K562 (cell line): Measurements from ENCODE around the gene CNOT6. TPM values are rescaled to one million over a fixed set of nuclear protein-coding genes. Genes with fewer than 3 reads are reported as not detected.

Source experiments
- ATAC-seq: fragments of 200-7000 bp; cut with Tn5 transposase; 3 replicates; pipeline ENCODE4 v1.9.1; 2020; ENCODE audit warnings: moderate library complexity
- BruUV-seq: library from RNA; stranded (reverse); fragments of 400-500 nt; replicated peaks from 2 replicates; lab custom pipeline; 2021; lab: Mats Ljungman, UMichigan
- CTCF ChIA-PET: fragments of 300-600 bp; formaldehyde crosslinking; extraction: SDS; loops from one replicate; lab custom pipeline; 2021; ENCODE audit warnings: low intra/inter-chr PET ratio; lab: Yijun Ruan, JAX
- POLR2A ChIA-PET: fragments of 300-600, 350-650 bp; sonication (Branson Sonifier 250); formaldehyde crosslinking; extraction: SDS; loops from one replicate; lab custom pipeline; 2021; ENCODE audit warnings: antibody characterized with exemption, inconsistent platforms; lab: Yijun Ruan, JAX
- DNase-seq, 4 experiments: peaks; one replicate each; pipeline versions ENCODE4 v3.0.0 to v3.0.0-alpha.2; 2011 to 2018; ENCODE audit warnings: low spot score in 3 of 4, mixed read lengths in 3 of 4; ENCODE audit errors: extremely low read depth in 1 of 4
- FAIRE-seq: peaks from 2 replicates; lab custom pipeline; 2011; peaks lifted over from hg19 to GRCh38; lab: Jason Lieb, UNC
- H2AFZ ChIP-seq: 2 replicates; pipeline ENCODE4 v1.6.0; 2011; ENCODE audit warnings: low read depth, low read length, control low read depth, inconsistent platforms
- H3K27ac ChIP-seq: fragments of 200-600 bp; 3 replicates; pipeline ENCODE4 v1.8.0; 2011; ENCODE audit warnings: low read depth, mild to moderate bottlenecking, control low read depth, inconsistent platforms, low read length, moderate library complexity, mixed read lengths; ENCODE audit errors: extremely low read depth
- H3K27me3 ChIP-seq, 2 experiments: fragments of 300-600 bp in 1 of 2; 2 replicates in 1 of 2; 3 replicates in 1 of 2; pipeline versions ENCODE4 v1.6.0 to v1.8.0; 2011; ENCODE audit warnings: inconsistent platforms in 2 of 2, low read length in 2 of 2, mild to moderate bottlenecking in 1 of 2, mixed read lengths in 1 of 2, moderate library complexity in 1 of 2; ENCODE audit not compliant: control insufficient read depth in 2 of 2, insufficient read depth in 2 of 2
- H3K36me3 ChIP-seq: fragments of 300-600 bp; 3 replicates; pipeline ENCODE4 v1.8.0; 2011; ENCODE audit warnings: mild to moderate bottlenecking, low read length, inconsistent platforms; ENCODE audit not compliant: control insufficient read depth, insufficient read depth
- H3K4me1 ChIP-seq, 2 experiments: fragments of 200-600 bp in 1 of 2; replicated peaks in 1 of 2; 2 replicates in 1 of 2; 3 replicates in 1 of 2; pipeline versions ENCODE4 v1.5.1 to v1.8.0; 2011; ENCODE audit warnings: inconsistent platforms in 2 of 2, low read length in 2 of 2, mild to moderate bottlenecking in 1 of 2, mixed read lengths in 1 of 2, moderate library complexity in 1 of 2; ENCODE audit not compliant: control insufficient read depth in 2 of 2, insufficient read depth in 2 of 2
- H3K4me2 ChIP-seq: 2 replicates; pipeline ENCODE4 v1.6.1; 2011; ENCODE audit warnings: low read length, control low read depth, inconsistent platforms, mixed read lengths; ENCODE audit not compliant: insufficient read depth
- H3K4me3 ChIP-seq: fragments of 200-600 bp; sonication (generic), shearing (Covaris generic); 2 replicates; pipeline ENCODE4 v1.5.1; 2016; ENCODE audit warnings: control low read depth, inconsistent platforms
- H3K79me2 ChIP-seq: fragments of 200-600 bp; 3 replicates; pipeline ENCODE4 v1.8.0; 2011; ENCODE audit warnings: low read length, inconsistent platforms; ENCODE audit not compliant: control insufficient read depth, insufficient read depth
- H3K9ac ChIP-seq, 2 experiments: 2 replicates each; pipeline versions ENCODE4 v1.6.0 to v1.6.1; 2011; ENCODE audit warnings: low read depth in 2 of 2, low read length in 2 of 2, control low read depth in 1 of 2, inconsistent platforms in 1 of 2, mild to moderate bottlenecking in 1 of 2, mixed read lengths in 1 of 2; ENCODE audit not compliant: insufficient read depth in 1 of 2
- H3K9me1 ChIP-seq: one replicate; pipeline ENCODE4 v1.6.0; 2011; ENCODE audit warnings: inconsistent platforms, mild to moderate bottlenecking, low read length, moderate library complexity; ENCODE audit not compliant: control insufficient read depth, insufficient read depth
- H3K9me3 ChIP-seq: replicated peaks from 2 replicates; pipeline ENCODE4 v1.5.1; 2011; ENCODE audit warnings: low read depth, low read length, inconsistent platforms; ENCODE audit not compliant: control insufficient read depth, insufficient read depth
- H4K20me1 ChIP-seq: replicated peaks from 2 replicates; pipeline ENCODE4 v1.6.1; 2011; ENCODE audit warnings: low read length, inconsistent platforms, mixed read lengths; ENCODE audit not compliant: control insufficient read depth, insufficient read depth
- AFF1 ChIP-seq, 2 experiments: fragments of 450-650 bp; IDR thresholded peaks; 2 replicates each; pipeline ENCODE4 v1.6.1; 2018; ENCODE audit warnings: mild to moderate bottlenecking in 2 of 2, low read depth in 1 of 2; ENCODE audit not compliant: partially characterized antibody in 2 of 2
- BDP1 ChIP-seq: IDR thresholded peaks from 3 replicates; pipeline ENCODE4 v1.6.1; 2011; ENCODE audit not compliant: insufficient read length, insufficient read depth
- CEBPG ChIP-seq, 3 experiments: fragments of 200-800 bp in 1 of 3; sonication (Bioruptor generic) in 1 of 3; sonication (generic) in 1 of 3; formaldehyde crosslinking in 1 of 3; IDR thresholded peaks in 2 of 3; conservative IDR thresholded peaks in 1 of 3; 2 replicates each; pipeline versions ENCODE4 v1.6.1 to v1.8.0; 2016 to 2022; ENCODE audit warnings: missing compliant biosample characterization in 2 of 3, missing genetic modification characterization in 2 of 3, mild to moderate bottlenecking in 1 of 3, missing genetic modification reagents in 1 of 3
- HDGF ChIP-seq: fragments of 450-650 bp; IDR thresholded peaks from 2 replicates; pipeline ENCODE4 v1.6.1; 2016
- MCM5 ChIP-seq: fragments of 450-650 bp; IDR thresholded peaks from 2 replicates; pipeline ENCODE4 v1.6.1; 2016; ENCODE audit warnings: low read depth
- NCOA6 ChIP-seq: fragments of 450-650 bp; IDR thresholded peaks from 2 replicates; pipeline ENCODE4 v1.6.1; 2017; ENCODE audit warnings: mild to moderate bottlenecking
- NFYB ChIP-seq: IDR thresholded peaks from 2 replicates; pipeline ENCODE4 v1.6.1; 2011; ENCODE audit warnings: mild to moderate bottlenecking, moderate library complexity; ENCODE audit not compliant: insufficient read length; ENCODE audit errors: extremely low read depth
- PATZ1 ChIP-seq: fragments of 250-450 bp; sonication (Bioruptor Pico); IDR thresholded peaks from 2 replicates; pipeline ENCODE4 v1.5.0; 2020; ENCODE audit warnings: mild to moderate bottlenecking, borderline replicate concordance
- XRCC3 ChIP-seq: fragments of 450-650 bp; IDR thresholded peaks from 2 replicates; pipeline ENCODE4 v1.6.1; 2017; ENCODE audit warnings: mild to moderate bottlenecking, moderate library complexity
- ZNF212 ChIP-seq: fragments of 450-650 bp; formaldehyde crosslinking; IDR thresholded peaks from 2 replicates; pipeline ENCODE4 v1.4.0; 2020; ENCODE audit warnings: mild to moderate bottlenecking
- ZNF431 ChIP-seq: sonication (generic); formaldehyde crosslinking; IDR thresholded peaks from 2 replicates; pipeline ENCODE4 v1.8.0; 2022; ENCODE audit warnings: mild to moderate bottlenecking, missing genetic modification reagents
- ZSCAN29 ChIP-seq: fragments of 450-650 bp; IDR thresholded peaks from 2 replicates; pipeline ENCODE4 v1.6.1; 2017
- WGBS: fragments of 100-300 bp; shearing (Covaris generic); methylation state at CpG from one replicate; pipeline ENCODE4 v1.1.6; 2016; ENCODE audit warnings: low coverage, mixed read lengths; ENCODE audit not compliant: insufficient coverage; ENCODE audit errors: missing lambda C conversion rate; 5-methylcytosine and 5-hydroxymethylcytosine counted together
- in situ Hi-C: fragments of 300-500 bp; cut with MboI; formaldehyde crosslinking; loops from 4 replicates; pipeline ENCODE4 v1.15.0; 2018; ENCODE audit warnings: inconsistent platforms, mixed read lengths
- intact Hi-C: fragments of 100-400 bp; cut with micrococcal nuclease; formaldehyde crosslinking; loops from 2 replicates; pipeline ENCODE4 v1.14.2; 2022
- polyA plus RNA-seq, 8 experiments: library from polyadenylated mRNA; depleted of rRNA in 4 of 8; stranded (reverse) in 5 of 8; unstranded in 3 of 8; fragments of >200 nt; fragmentation: Nextera tagmentation in 2 of 8; fragmentation: Illumina TruSeq in 1 of 8; extraction: Ambion mirVana in 2 of 8; extraction: Trizol in 1 of 8; gene quantifications; 2 replicates each; pipeline versions ENCODE4 v1.2.1 to v1.2.3, GENCODE V29; 2011 to 2014; ENCODE audit warnings: inconsistent platforms in 1 of 8, missing spikeins in 1 of 8
- total RNA-seq, 7 experiments: library from RNA; depleted of rRNA in 6 of 7; stranded (reverse); fragments of >200 nt in 6 of 7; fragmentation: Illumina TruSeq in 2 of 7; extraction: Trizol in 2 of 7; gene quantifications; 2 replicates each; pipeline versions ENCODE4 v1.2.1 to v1.2.3, GENCODE V29; 2011 to 2021; ENCODE audit warnings: low replicate concordance in 1 of 7
- TF ChIP-seq, protein P1 (sequence below): sonication (generic); formaldehyde crosslinking; IDR thresholded peaks from 2 replicates; pipeline ENCODE4 v1.8.1; 2023; ENCODE audit warnings: mild to moderate bottlenecking, missing genetic modification reagents

CNOT6 gene
- total and polyA plus RNA-seq, 9 of the 15 experiments (the other 6 are each of a cell fraction or from before 2014, with no cell fraction given), result 4.9 to 32.4 (median 14.0) TPM

GRCh38 chr5:180627386-180628120, 133.4 kb downstream of the CNOT6 start:
- intact Hi-C loops, result no loop called here
- DNase-seq (no peak), ATAC-seq (no peak), FAIRE-seq (no peak)
- H4K20me1 ChIP-seq, result peaks cover 6% of the 10 kb centered on the region
- in situ Hi-C loops, result no loop called here
- H3K27ac ChIP-seq, result no peak overlapping the region
- no peaks in the 10 kb centered on the region for H3K9me1 ChIP-seq
- H3K9me3 ChIP-seq, result no peaks in the 10 kb centered on the region
- POLR2A ChIA-PET, result interaction anchor here (0.6 kb wide), 1 partner anchor 19 kb away, joined by 3 read pairs; no protein-coding TSS in a partner anchor
- no peak overlapping the region for H2AFZ ChIP-seq
- no peaks in the 10 kb centered on the region for H3K79me2 ChIP-seq
- H3K4me1 ChIP-seq, result peaks cover 0 to 58% of the 10 kb centered on the region in 2 experiments; a peak in 2 of 5 replicates
- no peak overlapping the region for H3K9ac ChIP-seq
- no peak overlapping the region for H3K4me3 ChIP-seq
- BruUV-seq, result no TSS peak
- CTCF ChIA-PET, result no interaction called here
- H3K4me2 ChIP-seq, result no peak overlapping the region
- WGBS, result 10% methylated on average over 12 of the region's 12 CpGs
- no peaks in the 10 kb centered on the region for H3K36me3 ChIP-seq
- H3K27me3 ChIP-seq, result peaks cover 17 to 70% of the 10 kb centered on the region in 2 experiments; a peak in 4 of 5 replicates
- TF ChIP-seq ZNF431 (CRISPR knock-in tag) (no peak), MCM5 (no peak), AFF1 (IDR thresholded peaks at IDR 0.05; ENCODE audit: low read depth in 1 of 2, partially characterized antibody in 2 of 2) (no peak), XRCC3 (no peak), NFYB (no peak), ZNF212 (CRISPR knock-in tag) (no peak), ZSCAN29 (no peak), HDGF (no peak), BDP1 (no peak), PATZ1 (CRISPR knock-in tag) (no peak), CEBPG (CRISPR knock-in tag; IDR thresholded peaks at IDR 0.05) (no peak), CEBPG (tag; conservative IDR thresholded peaks at IDR 0.05 in 1 of 2, IDR thresholded peaks at IDR 0.05 in 1 of 2) (no peak), NCOA6 (no peak)
- TF ChIP-seq, protein P1, sequence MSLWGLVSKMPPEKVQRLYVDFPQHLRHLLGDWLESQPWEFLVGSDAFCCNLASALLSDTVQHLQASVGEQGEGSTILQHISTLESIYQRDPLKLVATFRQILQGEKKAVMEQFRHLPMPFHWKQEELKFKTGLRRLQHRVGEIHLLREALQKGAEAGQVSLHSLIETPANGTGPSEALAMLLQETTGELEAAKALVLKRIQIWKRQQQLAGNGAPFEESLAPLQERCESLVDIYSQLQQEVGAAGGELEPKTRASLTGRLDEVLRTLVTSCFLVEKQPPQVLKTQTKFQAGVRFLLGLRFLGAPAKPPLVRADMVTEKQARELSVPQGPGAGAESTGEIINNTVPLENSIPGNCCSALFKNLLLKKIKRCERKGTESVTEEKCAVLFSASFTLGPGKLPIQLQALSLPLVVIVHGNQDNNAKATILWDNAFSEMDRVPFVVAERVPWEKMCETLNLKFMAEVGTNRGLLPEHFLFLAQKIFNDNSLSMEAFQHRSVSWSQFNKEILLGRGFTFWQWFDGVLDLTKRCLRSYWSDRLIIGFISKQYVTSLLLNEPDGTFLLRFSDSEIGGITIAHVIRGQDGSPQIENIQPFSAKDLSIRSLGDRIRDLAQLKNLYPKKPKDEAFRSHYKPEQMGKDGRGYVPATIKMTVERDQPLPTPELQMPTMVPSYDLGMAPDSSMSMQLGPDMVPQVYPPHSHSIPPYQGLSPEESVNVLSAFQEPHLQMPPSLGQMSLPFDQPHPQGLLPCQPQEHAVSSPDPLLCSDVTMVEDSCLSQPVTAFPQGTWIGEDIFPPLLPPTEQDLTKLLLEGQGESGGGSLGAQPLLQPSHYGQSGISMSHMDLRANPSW (CRISPR knock-in tag), result no peak
